Right lobe of liver (tissue), 4 donors: ENCODE results near the gene MYNN.

Source experiments
- POLR2A ChIP-seq: fragments of 450-650 bp; IDR thresholded peaks from one replicate; pipeline ENCODE4 v1.6.1; 2017; ENCODE audit warnings: antibody characterized with exemption, mild to moderate bottlenecking
- TF ChIP-seq, protein P1 (sequence below), 4 donors: fragments of 200-600 bp in 3 of 4; fragments of 450-650 bp in 1 of 4; IDR thresholded peaks; one replicate each; pipeline versions ENCODE4 v1.5.1 to v1.8.0; 2016 to 2022; ENCODE audit warnings: antibody characterized with exemption in 4 of 4, mild to moderate bottlenecking in 2 of 4
- donor health status: DM: no; HTN: no; CAD: no.
- donor health status: DM: no; HTN: no; CAD: no.
- donor health status: DM: no; HTN: yes; CAD: no.

- TF ChIP-seq POLR2A, result no peak
- TF ChIP-seq, protein P1, sequence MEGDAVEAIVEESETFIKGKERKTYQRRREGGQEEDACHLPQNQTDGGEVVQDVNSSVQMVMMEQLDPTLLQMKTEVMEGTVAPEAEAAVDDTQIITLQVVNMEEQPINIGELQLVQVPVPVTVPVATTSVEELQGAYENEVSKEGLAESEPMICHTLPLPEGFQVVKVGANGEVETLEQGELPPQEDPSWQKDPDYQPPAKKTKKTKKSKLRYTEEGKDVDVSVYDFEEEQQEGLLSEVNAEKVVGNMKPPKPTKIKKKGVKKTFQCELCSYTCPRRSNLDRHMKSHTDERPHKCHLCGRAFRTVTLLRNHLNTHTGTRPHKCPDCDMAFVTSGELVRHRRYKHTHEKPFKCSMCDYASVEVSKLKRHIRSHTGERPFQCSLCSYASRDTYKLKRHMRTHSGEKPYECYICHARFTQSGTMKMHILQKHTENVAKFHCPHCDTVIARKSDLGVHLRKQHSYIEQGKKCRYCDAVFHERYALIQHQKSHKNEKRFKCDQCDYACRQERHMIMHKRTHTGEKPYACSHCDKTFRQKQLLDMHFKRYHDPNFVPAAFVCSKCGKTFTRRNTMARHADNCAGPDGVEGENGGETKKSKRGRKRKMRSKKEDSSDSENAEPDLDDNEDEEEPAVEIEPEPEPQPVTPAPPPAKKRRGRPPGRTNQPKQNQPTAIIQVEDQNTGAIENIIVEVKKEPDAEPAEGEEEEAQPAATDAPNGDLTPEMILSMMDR (IDR thresholded peaks at IDR 0.05), result no peak
Measured at GRCh38 chr3:169836942-169837275, 63.7 kb downstream of the MYNN start.
